Suppressor macrophage (primary cell): ENCODE results near the gene KLHL36.
"Not testable (repeated sequence)": the region's sequence is repeated elsewhere in the genome, so short reads cannot be mapped to it uniquely, and the experiment has no call there.

Experiments
- DNase-seq, 4 experiments: peaks; one replicate each; pipeline ENCODE4 v3.0.0-alpha.2; 2020 to 2022

The KLHL36 gene

GRCh38 chr16:84616515-84616914 lies 31.8 kb upstream of the KLHL36 start:
- DNase-seq, result peak in 3 of 4 experiments; percentile 43 to 58 (median 56)

- DNase-seq, result peak in 3 of 4 experiments; percentile 58 to 77 (median 68)
These were observed 31.1 kb upstream of the KLHL36 start for GRCh38 chr16:84617041-84617790.

- DNase-seq, result peak; percentile 98 to 100 (median 99)
These were observed 30.3 kb upstream of the KLHL36 start, which contains the start of gene COTL1 for GRCh38 chr16:84617791-84618580. TSS of gene COTL1 (minus strand) at chr16:84618078. CDS start at chr16:84617914, 164 bp downstream.

GRCh38 chr16:84618581-84619460 lies 29.5 kb upstream of the KLHL36 start:
- peak in 3 of 4 experiments; percentile 62 to 66 (median 62) for DNase-seq

- DNase-seq, result not testable (repeated sequence)
These were observed 27.4 kb upstream of the KLHL36 start for GRCh38 chr16:84620913-84621312.

GRCh38 chr16:84625556-84625955 lies 22.8 kb upstream of the KLHL36 start:
- DNase-seq, result no peak

GRCh38 chr16:84628226-84628731 lies 20.0 kb upstream of the KLHL36 start:
- no peak for DNase-seq

GRCh38 chr16:84629580-84629979 lies 18.7 kb upstream of the KLHL36 start:
- DNase-seq, result no peak

GRCh38 chr16:84630009-84630408 lies 18.3 kb upstream of the KLHL36 start:
- no peak for DNase-seq

GRCh38 chr16:84630446-84631152 lies 17.7 kb upstream of the KLHL36 start:
- DNase-seq, result no peak

GRCh38 chr16:84631153-84631466 lies 17.2 kb upstream of the KLHL36 start:
- DNase-seq, result no peak

GRCh38 chr16:84631886-84632285 lies 16.4 kb upstream of the KLHL36 start:
- peak in 3 of 4 experiments; percentile 50 to 74 (median 55) for DNase-seq

- not testable (repeated sequence) for DNase-seq
These were observed 15.4 kb upstream of the KLHL36 start for GRCh38 chr16:84632862-84633261.

- DNase-seq, result no peak
These were observed 14.7 kb upstream of the KLHL36 start for GRCh38 chr16:84633622-84634021.

- DNase-seq, result no peak
These were observed 12.6 kb upstream of the KLHL36 start for GRCh38 chr16:84635702-84636101.

GRCh38 chr16:84637709-84638108 lies 10.6 kb upstream of the KLHL36 start:
- peak in 1 of 4 experiments; percentile 25 for DNase-seq

- no peak for DNase-seq
These were observed 10.0 kb upstream of the KLHL36 start for GRCh38 chr16:84638231-84638806.

GRCh38 chr16:84640145-84640544 lies 8.2 kb upstream of the KLHL36 start:
- no peak for DNase-seq

- no peak for DNase-seq
These were observed 6.5 kb upstream of the KLHL36 start for GRCh38 chr16:84641643-84642358.

GRCh38 chr16:84643180-84643583 lies 5.1 kb upstream of the KLHL36 start:
- peak; percentile 73 to 89 (median 84) for DNase-seq

- DNase-seq, result no peak
These were observed 4.6 kb upstream of the KLHL36 start for GRCh38 chr16:84643674-84644073.
